Esophagus mucosa (tissue), 1 donor: ENCODE measurements around the gene NBPF11. TPM values are rescaled to one million over a fixed set of nuclear protein-coding genes. Genes with fewer than 3 reads are reported as not detected.
A peak's percentile ranks its signal among the peaks of the same experiment; 100 is the strongest.
"Not testable (repeated sequence)": the region's sequence is repeated elsewhere in the genome, so short reads cannot be mapped to it uniquely, and the experiment has no call there.

ENCODE experiments used
- ATAC-seq: fragments of 200-7000 bp; cut with Tn5 transposase; one replicate; pipeline ENCODE4 v1.9.1; 2020
- total RNA-seq: library from RNA; stranded (reverse); gene quantifications from one replicate; pipeline ENCODE4 v1.2.4, GENCODE V29; 2023
- donor health status: DM: yes; HTN: yes; CAD: no.

NBPF11 gene
- total RNA-seq, 1 donor from 2014 or later, result 5.2 TPM

DNA sequence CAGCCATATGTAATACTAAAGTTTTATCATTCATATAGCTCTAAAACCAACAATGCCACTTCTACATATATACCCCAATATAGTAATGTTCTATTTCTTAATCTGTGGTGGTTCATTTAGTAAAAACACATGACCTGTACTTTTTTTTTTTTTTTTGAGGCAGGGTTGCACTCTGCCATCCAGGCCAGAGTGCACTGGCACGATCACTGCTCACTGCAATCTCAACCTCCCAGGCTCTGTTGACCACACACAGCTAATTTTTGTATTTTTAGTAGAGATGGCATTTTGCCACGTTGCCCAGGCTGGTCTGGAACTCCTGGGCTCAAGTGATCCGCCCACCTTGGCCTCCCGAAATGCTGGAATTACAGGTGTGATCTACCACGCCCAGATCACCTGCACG is 2.1 kb downstream of the NBPF11 start:
- ATAC-seq, result not testable (repeated sequence)

DNA sequence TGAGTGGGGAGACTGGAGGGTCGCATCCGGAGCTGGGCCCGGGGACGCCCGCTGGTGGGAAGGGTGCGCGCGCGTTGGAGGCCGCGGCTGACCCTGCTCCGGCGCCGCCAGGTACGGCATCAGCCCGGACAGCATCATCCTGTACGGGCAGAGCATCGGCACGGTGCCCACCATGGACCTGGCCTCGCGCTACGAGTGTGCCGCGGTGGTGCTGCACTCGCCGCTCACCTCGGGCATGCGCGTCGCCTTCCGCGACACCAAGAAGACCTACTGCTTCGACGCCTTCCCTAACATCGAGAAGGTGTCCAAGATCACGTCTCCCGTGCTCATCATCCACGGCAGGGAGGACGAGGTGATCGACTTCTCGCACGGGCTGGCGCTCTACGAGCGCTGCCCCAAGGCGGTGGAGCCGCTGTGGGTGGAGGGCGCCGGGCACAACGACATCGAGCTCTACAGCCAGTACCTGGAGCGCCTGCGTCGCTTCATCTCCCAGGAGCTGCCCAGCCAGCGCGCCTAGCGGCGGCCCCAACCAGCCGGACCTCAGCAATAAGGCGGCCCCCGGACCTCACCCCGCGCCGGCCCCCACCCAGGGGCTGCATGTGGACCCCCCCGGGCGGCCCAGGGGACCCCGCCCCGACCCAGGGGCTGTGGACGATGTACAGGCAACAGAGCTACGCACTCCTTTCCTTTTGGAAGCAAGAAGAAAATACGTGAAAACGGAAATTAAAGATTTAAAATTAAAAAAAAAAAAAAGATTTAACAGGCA is 2.8 kb downstream of the NBPF11 start:
- not testable (repeated sequence) for ATAC-seq

DNA sequence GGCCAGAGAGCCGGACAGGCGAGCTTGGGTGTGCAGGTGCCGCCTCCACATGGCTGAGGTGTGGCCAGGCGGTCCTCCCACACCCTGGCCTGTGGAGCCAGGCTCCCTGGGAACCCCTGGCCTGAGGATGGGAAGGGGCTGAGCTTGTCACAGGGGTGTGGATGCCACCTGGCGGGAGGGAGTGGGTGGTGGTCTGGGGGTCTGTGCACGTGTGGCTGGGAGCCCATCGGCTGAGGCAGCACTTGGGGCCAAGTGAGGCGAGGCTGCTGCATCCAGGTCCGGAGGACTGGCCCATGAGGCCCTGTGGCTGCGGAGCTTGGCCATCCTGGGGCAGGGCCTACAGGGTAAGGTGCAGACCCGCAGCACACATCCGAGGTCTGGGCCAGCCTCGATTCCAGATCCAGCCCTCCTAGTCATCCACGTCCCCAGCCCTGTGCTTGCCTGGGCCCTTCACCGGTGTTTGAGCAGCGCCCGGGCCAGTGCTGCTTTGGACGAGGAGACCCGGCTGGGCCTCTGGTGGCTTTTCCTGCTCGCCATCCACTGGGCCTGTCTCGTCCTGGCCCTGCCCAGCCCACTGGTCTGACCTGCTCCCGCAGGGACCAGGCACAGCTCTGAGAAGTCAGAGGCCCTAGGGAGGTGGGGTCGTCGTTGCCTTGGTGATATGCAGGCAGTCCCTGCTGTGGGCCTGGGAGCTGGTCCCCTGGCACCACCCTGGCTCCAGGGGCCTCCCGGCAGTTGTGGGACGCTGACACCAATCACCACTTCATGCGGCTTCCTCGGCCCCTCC is 4.8 kb downstream of the NBPF11 start:
- ATAC-seq, result not testable (repeated sequence)

DNA sequence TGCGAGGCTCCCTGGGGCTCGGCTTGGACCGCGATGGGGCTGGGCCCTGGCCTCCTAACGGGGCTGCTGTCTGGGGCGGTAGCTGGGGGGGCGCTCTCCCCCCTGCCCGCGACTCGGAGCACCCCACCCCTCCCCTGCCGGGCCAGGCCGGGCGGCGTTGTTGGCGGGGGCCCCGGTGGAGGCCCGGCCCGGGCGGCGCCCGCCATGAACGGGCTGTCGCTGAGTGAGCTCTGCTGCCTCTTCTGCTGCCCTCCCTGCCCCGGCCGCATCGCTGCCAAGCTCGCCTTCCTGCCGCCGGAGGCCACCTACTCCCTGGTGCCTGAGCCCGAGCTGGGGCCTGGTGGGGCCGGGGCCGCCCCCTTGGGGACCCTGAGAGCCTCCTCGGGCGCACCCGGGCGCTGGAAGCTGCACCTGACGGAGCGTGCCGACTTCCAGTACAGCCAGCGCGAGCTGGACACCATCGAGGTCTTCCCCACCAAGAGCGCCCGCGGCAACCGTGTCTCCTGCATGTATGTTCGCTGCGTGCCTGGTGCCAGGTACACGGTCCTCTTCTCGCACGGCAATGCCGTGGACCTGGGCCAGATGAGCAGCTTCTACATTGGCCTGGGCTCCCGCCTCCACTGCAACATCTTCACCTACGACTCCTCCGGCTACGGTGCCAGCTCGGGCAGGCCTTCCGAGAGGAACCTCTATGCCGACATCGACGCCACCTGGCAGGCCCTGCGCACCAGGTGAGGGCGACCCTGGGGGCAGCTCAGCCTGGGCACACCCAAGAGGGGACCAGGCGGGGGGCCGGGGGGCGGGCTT is 5.7 kb downstream of the NBPF11 start:
- not testable (repeated sequence) for ATAC-seq

DNA sequence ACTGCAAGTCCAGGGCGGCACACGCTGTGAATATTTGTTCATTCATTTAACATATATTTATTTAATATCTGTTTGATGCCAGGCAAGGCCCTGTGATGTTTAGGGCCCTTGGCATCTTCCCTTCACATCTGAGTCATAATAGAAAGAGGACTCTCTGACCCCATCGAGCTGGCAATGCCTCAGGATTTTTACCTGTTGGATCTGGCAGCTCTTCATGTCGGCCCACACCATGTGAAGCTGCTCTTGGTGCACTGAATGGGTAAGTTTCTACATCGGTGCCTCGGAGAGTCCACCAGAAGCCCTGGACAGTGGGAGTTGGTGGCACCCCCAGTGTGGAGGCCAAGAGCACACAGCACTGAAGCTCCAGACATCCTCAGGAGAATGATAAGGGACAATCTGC is 8.9 kb downstream of the NBPF11 start:
- ATAC-seq, result not testable (repeated sequence)

DNA sequence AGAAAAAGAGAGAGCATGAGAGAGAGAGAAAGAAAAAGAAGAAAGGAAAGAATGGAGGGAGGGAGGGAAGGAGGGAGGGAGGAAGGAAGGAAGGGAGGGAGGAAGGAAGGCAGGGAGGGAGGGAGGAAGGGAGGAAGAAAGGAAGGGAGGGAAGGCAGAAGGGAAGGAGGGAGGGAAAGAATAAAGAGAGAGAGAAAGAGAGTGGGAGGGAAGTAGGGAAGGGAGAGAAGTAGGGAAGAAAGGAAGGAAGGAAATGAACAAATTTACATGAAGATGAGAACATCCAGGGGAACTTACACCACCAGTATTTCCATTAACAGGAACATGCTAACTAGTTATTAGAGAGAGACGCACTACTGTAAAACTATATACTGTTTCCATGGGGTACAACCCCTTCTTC is 10.1 kb downstream of the NBPF11 start:
- ATAC-seq, result not testable (repeated sequence)

DNA sequence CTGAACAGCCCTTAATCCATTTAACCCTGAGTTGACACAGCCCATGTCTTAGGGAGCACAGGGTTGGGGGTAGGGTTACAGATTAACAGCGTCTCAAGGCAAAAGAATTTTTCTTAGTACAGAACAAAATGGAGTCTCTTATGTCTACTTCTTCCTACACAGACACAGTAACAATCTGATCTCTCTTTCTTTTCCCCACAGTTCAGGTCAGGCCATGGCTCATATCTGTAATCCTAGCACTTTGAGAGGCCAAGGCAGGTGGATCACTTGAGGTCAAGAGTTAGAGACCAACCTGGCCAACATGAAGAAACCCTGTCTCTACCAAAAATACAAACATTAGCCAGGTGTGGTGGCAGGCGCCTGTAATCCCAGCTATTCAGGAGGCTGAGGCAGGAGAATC is 13.5 kb downstream of the NBPF11 start:
- ATAC-seq, result not testable (repeated sequence)

DNA sequence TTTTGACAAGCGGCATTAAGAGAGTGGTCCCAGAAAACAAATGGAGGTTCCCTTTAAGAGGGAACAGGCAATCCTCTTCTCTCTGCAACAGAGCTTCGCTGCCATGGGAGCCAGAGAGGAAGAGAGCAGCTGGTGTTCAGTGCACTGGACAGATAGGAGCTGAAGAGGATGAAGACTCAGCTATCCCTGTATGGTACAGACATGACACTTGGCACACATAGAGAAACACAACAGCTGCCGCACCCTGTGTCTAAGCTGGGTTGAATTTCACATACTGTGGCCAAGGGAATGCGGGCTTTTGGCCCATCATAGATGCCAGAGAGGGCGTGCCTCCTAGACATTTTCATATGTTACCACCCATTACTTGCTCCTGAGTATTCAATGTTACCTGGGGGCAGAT is 29.7 kb downstream of the NBPF11 start:
- not testable (repeated sequence) for ATAC-seq

DNA sequence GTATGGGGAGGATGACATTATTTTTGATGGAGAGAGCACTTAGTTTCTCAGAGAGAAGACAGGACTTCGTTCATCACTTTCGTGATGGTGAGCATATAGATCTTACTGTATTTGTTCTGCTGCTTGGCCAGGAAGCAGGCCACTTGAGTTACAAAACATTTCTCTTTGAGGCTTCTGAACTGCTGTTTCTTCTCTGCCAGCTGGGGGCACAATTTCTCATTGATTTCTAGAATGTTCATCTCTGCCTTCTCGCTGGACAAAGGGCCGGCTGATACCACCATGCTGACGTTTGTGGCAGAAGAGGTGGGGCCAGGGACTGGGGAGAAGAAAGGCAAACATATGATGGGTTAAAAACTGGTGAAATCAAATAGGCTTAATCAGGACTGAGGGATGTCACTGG is 31.7 kb downstream of the NBPF11 start:
- not testable (repeated sequence) for ATAC-seq

DNA sequence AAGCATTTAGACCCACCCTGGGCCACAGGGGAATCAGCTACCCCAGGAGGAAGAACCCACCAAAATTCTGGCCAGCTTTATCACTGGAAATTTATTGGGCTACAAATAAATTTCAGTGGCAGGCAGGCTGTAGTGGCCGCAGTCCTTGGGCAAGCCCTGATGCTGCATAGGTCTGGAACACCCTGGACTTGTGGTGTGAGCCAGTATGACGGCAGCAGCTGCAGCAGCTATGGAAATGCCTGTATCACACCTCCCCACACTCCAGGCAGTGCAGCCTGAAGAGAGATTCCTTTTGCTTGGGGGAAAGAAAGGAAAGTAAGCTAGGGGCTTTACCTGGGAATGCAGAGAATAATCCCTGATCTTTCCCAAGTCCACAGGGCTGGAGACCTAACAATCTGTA is 56.3 kb downstream of the NBPF11 start:
- not testable (repeated sequence) for ATAC-seq

DNA sequence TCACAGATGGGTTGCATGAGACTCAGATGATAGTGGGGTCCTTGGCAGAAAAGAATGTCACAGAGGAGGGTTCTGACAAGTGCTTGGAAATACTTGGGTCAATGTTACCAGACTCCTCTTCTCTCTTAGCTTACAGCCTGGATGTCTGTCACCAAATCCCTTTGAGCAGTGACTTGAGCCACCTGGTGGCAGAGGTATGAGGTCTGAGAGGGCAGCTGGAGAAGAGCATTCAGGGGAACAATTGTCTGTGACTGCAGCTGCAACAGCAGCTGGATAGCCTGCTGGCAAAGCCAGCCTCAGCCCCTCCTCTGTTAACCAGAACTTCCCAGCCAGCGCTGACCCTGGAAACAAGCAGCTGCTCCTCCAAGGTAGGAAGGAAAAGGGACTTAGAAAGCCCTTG is 65.9 kb downstream of the NBPF11 start:
- not testable (repeated sequence) for ATAC-seq

DNA sequence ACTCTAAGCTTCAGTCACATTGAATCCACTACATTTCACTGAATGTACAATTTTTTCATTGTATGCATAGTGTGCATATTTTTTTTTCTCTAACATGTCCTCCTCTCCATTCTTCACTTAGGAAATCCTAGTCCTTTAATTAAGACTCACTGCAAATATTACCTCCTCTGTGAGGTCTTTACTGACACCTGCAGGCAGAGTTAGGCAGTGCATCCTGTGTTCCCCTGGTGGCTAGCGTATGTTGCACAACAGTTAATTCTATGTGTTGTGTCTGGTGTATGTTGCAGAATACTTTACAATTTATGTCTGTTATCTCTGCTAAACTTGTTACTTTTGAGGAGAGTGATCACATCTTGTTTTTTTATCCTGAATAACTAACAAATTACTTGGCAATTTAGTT is 70.9 kb downstream of the NBPF11 start:
- ATAC-seq, result peak; percentile 96

DNA sequence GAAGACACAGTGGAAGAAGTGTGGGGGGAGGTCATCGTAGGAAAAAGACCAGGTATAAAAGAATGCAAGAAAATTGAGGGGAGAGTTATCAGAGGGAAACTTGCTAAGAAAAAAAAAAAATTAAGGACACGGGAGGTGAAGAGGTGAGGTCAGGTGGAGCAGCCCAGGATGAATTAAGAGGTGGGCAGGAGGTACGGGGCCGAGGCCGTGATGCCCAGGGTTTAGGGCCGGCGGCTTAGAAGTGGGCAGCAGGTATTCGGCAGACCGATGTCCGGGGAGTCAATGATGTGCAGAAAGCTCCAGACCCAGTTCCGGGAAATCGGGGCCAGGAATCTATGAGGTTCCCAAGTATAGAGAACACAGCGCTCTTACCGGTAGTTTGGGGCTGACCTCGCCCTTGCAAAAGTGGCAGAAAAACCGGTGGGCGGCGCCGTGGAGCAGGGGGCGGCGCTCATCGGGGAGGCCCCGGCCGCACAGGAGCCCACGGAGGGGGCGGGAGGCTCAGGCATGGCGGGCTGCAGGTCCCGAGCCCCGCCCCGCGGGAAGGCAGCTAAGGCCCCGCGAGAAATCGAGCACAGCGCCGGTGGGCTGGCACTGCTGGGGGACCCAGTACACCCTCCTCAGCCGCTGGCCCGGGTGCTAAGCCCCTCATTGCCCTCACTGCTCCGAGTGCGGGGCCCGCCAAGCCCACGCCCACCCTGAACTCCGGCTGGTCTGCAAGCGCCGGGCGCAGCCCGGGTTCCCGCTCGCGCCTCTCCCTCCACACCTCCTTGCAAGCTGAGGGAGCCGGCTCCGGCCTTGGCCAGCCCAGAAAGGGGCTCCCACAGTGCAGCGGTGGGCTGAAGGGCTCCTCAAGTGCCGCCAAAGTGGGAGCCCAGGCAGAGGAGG is 73.2 kb downstream of the NBPF11 start:
- ATAC-seq, result peak; percentile 60

DNA sequence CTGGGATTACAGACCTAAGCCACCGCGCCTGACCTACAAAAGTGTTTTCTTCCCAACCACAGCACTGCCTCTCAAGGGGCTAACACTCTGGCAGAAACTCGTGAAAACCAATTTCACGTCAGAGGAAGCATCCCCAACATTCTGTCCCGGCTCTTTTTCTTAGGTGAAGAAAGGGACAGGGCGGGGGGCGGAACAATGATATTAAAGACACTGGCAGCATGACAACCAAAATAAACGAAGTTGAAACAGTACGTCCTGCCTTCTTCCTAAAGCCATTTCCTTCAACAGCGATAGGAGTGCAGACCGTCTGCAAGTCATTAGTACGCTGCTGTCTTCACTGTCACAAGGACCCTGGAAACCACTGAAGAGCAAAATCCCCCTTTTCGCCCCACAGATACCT is 74.0 kb downstream of the NBPF11 start:
- peak; percentile 45 for ATAC-seq

DNA sequence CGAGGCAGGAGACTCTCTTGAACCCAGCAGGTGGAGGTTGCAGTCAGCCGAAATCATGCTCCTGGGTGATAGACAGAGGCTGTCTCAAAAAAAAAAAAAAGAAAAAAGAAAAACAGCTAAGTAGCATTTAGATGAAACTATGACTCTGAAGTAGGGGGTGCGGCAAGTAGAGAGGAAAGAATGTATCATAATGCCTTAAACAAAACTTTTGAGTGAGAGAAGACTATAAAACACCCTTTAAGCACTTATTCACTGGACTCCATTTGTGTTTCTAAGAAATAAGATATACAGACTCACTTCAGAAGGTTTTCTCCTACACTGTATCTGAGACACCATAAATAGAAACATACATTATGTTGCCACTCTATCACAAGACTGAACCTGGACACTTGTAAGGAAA is 74.6 kb downstream of the NBPF11 start:
- ATAC-seq, result not testable (repeated sequence)

DNA sequence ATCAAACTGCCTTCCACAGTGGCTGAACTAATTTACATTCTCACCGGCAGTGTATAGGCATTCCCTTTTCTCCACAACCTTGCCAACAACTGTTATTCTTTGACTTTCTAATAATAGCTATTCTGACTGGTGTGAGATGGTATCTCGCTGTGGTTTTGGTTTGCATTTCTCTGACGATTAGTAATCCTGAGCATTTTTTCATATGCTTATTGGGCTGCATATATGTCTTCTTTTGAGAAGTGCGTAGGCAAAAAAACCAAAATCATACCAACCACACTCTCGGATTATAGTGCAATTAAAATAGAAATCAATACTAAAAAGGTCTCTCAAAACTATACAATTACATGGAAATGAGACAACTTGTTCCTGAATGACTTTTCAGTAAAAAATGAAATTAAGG is 78.7 kb downstream of the NBPF11 start:
- not testable (repeated sequence) for ATAC-seq

DNA sequence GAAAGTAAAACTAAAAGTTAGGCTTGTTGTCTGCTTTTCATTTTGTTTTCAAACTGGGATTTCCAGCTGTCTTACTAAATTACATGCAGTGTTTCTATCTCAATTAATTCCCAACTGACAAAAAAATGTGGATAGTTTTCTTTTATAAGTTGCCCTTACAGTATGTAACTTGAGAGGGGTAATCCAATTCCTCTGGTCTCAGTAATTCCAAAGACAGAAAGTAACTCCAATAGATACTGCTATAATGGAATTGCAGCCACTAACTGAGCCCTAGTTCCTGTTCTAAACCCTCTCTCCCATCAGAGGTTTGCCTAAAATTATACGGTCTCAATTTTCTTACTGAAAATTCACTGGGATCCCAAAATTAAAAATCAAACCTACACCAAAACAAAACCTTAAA is 83.5 kb downstream of the NBPF11 start:
- not testable (repeated sequence) for ATAC-seq

DNA sequence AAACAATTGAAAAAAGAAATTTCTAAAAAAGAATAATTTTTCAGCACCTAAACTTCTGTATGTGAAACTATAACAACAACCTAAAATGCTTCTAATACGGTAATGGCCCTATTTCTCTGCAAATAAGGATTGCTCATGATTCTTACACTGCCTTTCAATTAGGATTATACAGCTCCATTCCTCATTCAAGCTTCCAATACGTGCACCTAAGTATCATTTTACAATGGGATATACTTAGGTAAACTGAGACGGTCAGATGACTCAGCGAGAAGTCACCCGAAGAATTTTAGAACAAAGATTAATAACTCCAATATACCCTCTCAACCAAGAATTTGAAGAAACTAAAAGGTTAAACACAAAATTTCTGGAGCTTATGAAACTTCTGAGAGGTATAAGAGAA is 83.9 kb downstream of the NBPF11 start:
- ATAC-seq, result not testable (repeated sequence)

DNA sequence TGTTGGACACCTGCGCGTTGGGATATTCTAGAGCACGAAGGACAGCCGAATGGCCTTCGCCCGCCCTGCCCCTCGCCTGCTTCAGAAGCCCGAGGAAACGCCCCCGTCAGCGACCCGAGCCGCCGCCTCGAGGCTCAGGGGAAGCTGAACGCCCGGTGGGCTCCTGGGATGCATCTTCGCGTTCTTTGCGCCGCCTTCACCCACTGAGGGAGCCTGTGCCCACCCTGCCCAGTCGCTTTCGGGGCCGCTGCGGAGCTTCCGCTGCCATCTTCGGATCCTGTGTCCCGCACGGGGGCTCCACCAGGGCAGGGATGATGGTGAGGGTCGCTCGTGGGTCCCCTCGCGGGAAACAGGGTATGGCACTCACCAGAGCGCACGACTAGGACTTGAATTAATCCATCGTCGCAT is 91.8 kb downstream of the NBPF11 start:
- ATAC-seq, result not testable (repeated sequence)

DNA sequence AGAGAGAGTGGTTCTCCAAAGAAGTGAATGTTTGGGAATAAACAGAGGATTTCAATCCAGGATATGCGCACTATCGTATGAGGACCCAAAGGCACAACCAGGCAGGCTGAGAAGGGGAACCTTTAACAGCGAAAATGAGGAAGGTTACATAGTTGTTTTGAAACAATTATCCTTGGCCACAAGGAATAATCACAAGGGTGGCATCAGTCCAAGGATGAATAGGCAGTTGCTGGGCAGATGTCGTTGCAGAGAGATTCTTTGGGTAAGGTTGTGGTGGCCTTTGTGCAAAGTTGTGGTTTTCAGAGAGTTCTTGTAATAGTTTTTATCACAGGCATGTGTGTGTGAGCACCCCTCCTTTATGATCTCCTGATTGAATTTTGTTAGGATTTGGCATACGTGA is 94.7 kb downstream of the NBPF11 start:
- not testable (repeated sequence) for ATAC-seq
